ENCODE data around the gene PDGFRB.

PDGFRB gene

DNA sequence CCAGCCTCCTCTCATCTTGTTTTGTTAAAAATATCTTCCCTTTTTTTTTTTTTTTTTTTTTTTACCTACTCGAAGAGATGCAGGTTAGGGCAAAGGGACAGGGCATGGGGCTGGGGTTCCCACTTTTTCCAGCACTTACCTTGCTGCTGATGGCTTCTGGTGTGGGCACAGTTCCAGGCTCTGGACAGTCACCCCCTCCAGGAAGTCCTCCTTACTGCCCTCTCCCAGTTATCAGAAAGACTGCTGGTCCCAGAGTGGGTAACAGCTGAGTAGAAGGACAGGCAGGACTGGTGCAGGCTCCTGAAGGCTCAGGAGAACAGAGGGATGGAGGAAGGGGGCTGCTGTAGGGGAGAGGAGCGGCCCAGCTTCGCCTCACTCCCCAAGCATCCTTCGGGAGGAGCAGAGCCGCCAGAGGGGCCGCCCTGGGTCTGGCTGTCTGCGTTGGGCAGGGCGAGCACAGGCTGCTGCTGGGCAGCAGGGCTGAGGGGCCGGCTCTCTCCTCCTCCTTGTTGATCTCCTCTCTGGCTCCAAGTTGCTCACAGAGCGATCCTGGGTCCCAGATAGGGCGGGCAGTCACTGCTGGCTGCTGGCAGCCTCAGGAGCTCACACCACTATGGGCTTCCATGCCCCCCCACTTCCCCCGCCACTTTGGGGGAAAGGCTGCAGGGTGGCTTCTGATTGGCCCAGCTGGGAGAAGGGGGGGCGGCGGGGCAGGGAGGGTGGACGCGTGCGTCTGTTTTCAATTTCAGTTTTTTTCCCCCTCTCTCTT, at the start of gene PDGFRB:
PDGFRB (minus strand) TSS at position 588 of the 769 bp plus-strand sequence. CDS start 18,798 bp downstream, outside the sequence.
- no peak for FAIRE-seq

DNA sequence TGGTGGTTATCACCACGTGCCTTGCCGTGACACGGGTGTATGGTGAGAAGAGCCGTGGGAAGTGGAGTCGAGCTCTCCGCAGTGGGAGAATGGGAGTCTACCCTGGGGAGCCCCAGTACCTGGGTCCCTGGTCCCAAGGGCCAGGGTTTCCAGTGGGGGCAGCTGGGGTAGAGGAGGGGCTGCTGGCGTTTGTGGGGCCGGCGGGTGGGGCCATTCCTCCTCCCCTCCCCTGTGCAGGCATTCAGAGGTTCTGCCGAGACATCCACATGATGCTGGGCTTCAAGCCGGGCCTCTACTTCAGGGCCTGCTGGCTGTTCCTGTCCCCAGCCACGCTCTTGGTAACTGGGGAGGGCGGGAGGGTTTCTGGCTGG, 48.9 kb upstream of the PDGFRB start:
- FAIRE-seq: no peak

DNA sequence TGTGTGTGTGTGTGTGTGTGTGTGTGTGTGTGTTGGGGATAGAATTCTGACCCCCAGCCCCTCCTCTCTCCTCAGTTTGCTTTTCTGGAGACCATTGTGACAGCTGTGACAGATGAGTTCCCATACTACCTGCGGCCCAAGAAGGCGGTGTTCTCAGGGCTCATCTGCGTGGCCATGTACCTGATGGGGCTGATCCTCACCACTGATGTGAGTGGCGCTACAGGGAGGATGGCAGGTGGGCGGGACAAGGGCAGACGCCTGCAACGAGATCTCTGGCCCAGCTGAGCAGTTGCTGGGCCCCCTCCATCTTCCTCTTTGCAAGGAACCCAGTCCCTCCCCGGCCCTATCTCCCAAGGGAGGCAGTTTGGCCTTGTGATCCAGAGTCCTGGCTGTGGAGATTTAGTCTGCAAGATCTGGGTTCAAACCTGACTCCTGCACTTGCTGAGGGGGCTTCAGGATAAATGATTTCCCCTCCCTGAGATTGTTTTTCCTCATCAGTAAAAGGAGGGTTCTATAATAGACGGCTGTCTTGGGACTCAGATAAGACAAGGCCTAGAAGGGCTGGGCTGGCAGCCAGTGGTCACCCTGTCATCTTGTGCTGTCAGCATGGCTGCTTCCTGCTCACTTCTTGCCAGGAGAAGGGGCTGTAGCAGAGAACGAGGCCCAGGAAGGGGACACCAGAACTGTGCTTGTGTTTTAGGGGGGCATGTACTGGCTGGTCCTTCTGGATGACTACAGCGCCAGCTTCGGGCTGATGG, 48.4 kb upstream of the PDGFRB start:
- FAIRE-seq: no peak

DNA sequence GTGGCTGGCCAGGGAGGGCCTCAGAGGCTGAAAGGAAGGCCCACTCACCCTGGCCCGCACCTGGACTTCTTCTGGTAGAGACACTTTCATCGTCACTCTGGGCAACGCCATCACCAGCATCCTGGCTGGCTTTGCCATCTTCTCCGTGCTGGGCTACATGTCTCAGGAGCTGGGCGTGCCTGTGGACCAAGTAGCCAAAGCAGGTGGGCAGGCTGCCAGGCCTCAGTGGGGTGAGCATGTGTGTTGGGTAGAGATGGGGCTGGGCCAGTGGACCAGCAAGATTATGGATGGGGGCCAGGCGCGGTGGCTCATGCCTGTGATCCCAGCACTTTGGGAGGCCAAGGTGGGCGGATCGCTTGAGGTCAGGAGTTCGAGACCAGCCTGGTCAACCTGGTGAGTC, 46.9 kb upstream of the PDGFRB start:
- no peak for FAIRE-seq

DNA sequence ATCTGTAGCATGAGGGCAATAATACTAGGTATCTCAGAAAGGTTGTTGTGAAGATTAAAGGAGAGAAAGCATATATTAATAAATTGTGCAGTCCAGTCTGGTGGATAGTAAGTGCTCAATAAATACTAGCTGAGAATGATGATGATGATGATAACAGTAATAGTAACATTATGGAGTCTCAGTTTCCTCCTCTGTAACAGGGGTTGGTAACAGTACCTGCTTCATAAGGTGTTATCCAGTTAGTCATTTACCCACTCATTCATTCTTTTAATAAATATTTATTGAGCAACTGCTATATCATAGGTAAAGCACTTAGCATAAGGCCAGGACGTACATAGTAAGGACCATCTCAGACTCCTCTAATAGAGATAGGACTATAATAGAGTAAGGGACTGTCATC, 41.8 kb upstream of the PDGFRB start:
- no peak for FAIRE-seq

DNA sequence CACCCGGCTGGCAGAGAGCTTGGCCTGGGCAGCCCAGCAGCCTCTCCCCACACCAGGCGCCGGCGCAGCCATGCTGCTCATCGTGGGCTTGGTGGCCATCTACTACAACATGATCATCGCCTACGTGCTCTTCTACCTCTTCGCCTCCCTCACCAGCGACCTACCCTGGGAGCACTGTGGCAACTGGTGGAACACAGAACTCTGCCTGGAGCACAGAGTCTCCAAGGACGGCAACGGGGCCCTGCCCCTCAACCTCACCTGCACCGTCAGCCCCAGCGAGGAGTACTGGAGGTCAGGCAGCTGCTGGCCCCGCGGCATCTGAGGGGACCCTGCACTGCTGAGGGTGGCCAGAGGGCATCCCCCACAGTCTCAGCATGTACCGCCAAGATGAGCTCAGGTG, 41.3 kb upstream of the PDGFRB start:
- FAIRE-seq: no peak

DNA sequence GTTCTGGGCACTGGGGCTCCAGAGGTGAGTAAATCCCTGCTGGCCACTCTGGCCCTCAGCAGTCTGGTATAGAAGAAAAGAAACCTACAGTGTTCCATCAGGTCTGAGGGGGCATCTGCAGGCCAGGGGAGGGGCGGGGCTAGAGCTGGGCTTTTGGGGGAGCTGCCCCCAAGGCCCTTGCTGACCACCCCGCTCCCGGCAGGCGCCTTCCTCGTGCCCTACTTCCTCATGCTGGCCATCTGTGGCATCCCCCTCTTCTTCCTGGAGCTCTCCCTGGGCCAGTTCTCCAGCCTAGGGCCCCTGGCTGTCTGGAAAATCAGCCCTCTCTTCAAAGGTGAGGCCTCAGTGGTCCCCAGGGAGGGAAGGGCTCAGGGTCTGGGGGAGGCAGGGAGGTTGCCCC, 40.9 kb upstream of the PDGFRB start:
- no peak for FAIRE-seq

DNA sequence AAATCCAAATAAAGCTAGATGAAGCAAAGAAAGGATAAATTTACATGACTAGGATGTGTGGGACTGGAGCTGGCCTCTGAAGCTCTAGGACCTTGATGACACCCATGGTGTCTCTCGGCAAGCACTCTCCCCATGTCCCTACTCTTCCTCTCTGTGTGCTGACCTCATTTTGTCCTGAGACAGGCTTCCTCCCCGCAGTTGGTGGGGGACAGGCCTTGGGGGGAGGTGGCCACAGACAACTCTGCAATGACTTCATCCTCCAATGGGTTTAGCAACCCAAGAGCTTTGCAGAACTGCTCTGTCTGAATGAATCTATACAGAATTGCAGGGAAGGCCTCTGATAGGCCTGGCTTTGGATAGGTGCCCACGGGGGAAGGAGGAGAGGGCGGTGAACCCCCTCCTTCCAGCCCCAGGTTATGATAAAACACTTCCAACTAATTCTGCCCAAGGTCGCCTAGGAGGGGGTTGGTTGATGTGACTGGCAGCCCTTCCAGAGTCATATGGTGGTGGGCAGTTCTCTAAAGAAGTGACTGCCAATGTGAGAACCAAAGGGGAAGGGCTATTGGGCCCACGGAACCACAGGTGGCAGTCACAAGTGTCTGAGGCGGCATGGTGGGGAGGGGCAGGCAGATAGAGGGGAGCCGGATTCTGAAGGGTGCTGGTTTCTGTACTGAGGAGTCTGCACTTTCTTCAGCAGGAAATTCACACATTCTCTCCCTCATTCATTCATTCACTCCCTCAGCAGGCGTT, 40.3 kb upstream of the PDGFRB start:
- FAIRE-seq: no peak

DNA sequence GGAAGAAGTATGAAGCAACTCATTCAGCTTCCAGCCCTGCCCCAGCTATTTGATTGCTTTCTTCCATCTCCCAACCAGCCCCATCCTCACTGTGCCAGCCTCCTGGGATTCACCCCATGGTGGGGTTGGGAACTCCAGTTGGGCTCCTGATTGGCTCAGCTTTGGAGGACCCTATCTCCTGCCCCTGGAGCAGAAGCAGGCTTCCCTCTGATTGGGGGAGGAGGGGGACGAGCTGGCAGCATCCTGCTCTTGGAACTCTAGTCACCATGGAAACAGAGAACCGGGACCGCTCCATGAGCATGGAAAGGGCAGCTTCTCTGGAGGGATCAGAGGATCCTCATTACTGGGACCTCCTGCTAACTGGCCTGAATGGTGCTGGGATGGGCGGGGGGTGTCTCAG, 36.8 kb upstream of the PDGFRB start:
- FAIRE-seq: no peak

DNA sequence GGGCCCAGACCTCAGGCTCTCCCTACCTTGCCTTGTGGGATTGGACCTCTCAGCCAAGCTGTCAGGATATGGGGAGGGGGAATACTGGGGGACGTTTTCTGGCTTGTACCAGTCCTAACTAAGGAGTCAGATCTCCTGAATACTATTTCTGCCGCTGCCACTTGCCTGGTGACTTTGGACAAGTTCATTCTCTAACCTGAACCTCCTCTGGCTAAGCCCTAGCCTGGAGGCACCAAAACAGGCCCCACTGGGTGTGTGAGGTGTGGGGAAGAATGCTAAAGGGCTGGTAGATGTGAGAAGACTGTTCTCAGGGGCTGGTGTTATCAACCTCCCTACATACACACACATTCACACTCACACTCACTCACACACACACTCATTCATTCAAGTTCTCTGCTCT, 35.3 kb upstream of the PDGFRB start:
- no peak for FAIRE-seq

DNA sequence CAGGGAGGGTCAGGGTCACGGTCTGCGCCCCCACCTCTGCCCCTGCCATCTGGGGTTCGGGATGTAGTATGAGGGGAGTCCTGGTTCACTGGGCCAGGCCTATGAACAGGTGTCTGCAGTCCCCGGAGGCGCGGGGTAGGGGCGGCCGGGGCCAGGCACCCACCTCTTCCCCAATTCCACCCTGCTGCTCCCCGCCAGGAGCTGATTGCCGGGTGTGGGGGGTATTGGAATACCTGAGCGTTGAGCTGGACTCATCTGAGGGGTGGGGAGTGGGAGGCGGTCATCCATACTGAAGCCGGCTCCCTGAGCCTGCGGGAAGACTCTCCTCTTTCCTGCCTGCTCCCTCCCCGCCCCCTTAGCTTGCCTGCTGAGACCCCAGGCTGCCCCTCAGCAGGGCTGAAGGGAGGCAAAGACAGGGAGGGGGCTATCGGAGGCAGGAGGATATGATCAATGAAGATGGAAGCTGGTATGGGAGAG, 34.9 kb upstream of the PDGFRB start:
- no peak for FAIRE-seq

DNA sequence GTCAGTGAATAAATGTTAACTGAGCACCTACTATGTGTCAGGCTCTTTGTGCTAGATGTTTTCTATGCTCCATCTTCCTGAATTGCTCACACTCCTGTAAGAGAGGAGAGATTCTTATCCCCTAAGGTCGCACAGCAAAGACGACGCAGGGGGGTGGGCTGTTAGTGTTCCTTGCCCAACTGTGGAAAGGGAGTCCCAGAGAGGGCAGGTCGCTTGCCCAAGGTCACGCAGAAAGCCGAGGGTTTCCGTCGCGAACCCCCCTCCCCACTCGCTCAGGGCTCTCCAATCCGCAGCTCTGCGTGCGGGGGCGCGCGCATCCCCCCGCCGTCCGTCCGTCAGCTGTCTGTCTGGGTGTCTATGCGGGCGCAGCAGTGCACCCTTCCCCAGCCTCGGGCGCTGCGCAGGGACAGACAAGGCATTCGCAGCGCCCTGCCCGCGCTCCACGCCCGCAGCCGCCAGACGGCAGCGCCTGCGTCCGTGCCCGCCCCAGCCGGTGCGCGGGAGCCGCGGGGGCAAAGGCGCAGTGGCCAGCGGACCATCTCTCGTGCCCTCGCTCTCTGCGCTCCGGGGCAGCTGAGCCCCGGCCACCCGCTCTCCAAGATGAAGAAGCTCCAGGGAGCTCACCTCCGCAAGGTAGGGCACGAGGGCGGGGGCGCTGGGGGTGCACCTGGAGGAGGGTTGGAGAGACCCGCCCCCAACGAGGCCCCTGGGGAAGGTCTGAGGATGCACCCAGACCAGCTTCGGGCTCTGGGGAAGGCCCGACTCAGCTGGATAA, 34.3 kb upstream of the PDGFRB start, which contains the start of gene SLC6A7:
SLC6A7 (plus strand) TSS at position 335 of the 775 bp plus-strand sequence; CDS start at position 601, 266 bp downstream.
- FAIRE-seq: no peak

DNA sequence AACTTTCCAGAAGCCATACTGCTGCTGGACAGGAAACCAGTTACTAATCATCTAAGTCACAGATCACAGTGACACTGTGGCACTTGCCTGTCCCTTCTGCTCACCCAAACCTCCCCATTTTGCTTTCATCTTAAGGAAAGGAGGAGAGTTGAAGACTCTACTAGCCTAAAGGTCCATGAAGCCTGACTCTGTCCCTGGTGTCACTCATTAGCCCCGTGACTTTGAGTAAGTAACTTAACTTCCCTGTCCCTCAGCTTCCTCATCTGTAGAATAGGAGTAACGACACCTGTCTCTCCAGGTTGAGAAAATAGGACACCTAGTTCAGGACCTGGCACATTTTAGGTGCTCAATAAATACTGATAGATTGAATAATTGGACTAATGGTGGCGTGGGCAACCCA, 33.7 kb upstream of the PDGFRB start:
- FAIRE-seq: no peak

DNA sequence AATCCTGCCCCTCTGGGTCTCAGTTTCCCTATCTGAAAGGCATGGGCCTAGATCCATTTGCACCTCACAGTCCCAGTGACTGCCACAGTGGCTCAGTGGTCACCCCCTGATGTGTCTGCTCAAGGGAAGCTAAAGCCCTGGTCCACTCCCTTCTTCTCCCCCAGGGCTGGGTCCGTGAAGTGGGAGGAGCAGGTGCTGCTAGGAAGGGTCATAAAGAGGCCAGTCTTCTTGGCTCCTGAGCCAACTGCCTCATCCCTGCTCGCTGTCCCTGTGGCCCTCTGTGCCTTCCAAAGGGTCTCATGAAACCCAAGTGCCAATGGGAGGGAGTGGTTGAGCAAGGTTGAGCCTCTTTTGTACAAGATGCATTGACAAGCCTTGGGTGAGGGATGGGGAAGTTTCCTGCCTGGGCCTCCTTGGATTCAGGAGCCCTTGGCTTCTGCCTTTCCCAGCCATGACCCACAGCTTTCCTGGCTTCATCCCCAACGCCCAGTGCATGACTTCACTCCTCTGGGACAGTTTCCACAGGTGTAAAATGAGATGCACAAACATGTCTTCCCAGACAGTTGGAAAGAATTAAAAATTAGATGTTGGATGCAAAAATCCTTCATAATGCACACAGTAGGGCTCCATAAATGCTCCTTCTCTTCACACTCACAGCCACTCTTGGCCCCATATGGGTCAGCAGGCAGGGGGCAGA, 32.6 kb upstream of the PDGFRB start:
- FAIRE-seq: no peak

DNA sequence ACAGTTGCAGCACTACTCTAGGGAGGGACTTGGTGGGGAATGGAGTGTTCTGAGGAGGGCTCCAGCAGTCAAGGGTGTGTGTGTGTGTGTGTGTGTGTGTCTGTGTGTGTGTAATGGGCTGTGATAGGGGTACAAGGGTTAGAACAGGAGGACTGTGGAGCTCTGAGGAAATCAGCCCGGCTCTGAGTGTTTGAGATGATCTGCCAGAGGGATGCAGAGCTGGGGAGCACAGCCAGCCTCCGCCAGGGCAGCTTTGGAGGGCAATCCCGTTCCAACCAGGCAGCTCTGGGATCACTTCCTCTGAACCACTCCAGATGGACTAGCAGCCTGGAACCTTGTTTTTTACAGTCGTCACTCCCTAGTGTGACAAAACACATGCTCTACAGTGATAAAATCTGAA, 31.3 kb upstream of the PDGFRB start:
- no peak for FAIRE-seq

DNA sequence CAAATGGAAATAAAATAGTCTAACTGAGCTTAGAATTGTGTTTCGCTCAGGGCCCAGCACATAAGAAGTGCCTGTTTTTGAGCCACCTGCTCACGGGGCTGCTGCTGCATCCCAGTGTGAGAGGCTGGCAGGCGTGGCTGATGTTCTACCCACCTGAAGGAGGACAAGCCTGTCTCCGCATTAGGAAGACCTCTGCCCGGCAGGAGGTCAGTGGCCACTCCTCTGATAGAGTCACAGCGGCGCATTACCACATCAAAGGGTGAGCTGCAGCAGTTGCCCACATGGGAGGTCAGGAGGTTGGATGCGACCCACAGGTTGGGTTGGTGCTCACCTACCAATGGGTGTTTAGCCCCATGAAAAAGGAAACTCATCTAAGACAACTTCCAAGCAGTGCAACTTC, 30.5 kb upstream of the PDGFRB start:
- no peak for FAIRE-seq

DNA sequence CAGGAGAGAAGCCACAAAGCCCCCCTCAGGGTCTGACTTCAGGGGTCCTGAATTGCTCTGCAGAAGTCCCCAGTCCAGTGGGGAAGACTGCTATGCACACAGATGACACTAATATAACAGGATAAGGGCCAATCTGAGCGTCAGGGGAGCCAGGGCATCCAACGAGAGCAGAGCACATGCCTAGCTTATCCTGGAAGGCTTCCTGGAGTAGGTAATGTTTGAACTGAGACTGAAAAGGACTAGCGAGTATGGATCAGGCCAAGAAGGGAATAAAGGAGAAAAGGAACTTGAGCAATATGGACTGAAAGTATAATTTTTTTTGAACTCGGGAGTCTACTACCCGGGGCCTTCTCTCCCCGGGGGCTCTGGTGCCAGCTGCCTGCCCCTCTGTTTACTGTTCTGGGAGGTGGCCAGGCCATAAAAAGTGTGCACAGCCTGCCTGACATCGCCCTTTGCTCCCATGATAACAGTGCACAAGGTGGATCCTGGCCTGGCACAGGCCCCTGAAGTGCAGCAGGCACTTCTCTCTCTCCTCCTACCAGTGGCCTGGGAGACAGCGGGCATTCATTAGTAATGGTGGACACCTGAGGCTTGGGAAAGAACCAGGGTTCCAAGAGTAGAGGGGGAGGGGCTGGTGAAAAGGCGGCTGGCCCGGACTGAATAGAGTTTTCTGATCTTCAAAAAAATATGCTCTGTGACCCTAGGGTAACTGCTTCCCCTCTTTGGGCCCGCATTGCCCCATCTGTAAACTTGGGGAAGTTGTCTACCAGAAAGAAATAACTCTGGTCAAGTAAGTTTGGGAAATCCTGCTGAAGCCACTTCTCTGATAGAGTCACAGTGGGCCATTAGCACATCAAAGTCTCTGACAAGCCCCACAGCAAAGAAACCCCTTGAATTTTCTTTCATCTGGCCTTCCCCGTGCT, 29.6 kb upstream of the PDGFRB start:
- no peak for FAIRE-seq

DNA sequence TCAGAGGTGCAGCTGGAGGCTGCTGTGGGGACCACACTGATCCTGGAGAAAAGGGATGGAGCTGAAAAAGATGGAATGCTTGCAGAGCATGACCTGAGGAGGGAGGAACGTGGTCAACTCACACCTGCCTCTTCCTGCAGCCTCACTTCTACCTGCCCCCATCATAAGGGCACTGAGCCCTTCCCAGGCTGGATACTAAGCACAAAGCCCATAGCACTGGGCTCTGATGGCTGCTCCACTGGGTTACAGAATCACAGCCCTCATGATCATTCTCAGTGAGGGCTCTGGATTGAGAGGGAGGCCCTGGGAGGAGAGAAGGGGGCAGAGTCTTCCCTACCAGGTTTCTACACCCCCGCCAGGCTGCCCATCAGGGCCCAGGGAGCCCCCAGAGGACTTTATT, 28.4 kb upstream of the PDGFRB start:
- FAIRE-seq: no peak

DNA sequence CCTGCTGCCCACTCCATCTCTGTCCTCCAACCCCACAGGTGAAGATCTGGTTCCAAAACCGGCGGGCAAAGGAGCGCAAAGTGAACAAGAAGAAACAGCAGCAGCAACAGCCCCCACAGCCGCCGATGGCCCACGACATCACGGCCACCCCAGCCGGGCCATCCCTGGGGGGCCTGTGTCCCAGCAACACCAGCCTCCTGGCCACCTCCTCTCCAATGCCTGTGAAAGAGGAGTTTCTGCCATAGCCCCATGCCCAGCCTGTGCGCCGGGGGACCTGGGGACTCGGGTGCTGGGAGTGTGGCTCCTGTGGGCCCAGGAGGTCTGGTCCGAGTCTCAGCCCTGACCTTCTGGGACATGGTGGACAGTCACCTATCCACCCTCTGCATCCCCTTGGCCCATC, 27.8 kb upstream of the PDGFRB start:
- FAIRE-seq: no peak

DNA sequence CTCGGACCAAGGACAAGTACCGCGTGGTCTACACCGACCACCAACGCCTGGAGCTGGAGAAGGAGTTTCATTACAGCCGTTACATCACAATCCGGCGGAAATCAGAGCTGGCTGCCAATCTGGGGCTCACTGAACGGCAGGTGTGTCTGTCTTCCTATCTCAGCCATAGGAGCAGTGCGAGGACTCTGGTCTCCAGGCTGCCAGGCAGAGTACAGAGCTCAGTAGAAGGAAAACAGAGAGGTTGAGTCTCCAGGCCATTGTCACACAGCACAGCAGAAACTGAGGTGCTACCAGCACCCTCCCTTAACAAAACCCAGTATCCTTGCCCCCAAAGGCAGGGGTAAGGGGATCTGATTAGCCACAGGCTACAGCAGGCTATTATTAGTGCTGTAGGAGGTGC, 27.1 kb upstream of the PDGFRB start:
- no peak for FAIRE-seq

All from A204.1 (cell line).